HG02840 (cell line): ENCODE data around the gene NCOR2.

Source experiments
- ATAC-seq: cut with Tn5 transposase; IDR thresholded peaks from one replicate; pipeline ENCODE4 v1.9.1; 2021; ENCODE audit warnings: mild to moderate bottlenecking, moderate library complexity, moderate number of reproducible peaks; ENCODE audit not compliant: unreplicated experiment, low FRiP score

Gene NCOR2

DNA sequence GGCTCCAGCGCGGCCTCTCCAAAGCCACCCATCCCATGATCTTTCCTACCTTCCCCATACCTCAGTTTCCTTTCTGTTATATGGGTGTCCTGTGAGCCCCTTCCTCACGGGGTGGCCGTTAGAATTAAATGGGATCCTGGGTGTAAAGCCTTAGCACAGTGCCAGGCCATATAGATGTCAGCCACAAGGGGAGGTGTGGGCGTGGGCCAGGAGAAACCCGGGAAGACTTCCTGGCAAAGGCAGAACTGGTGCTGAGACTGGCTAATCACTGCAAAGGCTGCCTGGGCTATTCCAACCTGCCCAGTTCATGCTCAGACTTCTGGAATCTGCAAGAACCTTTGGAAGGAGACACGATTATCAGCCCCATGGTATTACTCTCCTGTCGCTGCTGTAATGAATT, 11.0 kb upstream of the NCOR2 start:
- no peak for ATAC-seq

DNA sequence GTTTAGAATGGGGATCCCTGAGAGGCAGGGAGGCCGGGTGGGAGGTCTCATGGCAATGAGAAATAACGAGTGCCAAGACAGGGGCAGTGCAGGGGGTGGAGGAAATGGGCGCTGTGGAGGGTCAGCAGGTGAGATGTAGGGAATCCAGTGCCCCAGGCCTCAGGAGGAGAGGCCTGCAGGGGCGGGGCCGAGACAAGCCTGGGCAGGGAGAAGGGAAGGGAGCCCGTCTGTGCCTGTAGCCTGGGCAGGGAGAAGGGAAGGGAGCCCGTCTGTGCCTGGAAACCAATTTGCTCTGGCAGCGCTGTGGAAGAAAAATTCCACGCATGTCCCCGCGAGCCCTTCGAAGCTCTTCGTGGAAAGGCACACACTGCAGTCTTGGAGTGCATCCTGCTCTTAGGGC, 10.6 kb upstream of the NCOR2 start:
- no peak for ATAC-seq

DNA sequence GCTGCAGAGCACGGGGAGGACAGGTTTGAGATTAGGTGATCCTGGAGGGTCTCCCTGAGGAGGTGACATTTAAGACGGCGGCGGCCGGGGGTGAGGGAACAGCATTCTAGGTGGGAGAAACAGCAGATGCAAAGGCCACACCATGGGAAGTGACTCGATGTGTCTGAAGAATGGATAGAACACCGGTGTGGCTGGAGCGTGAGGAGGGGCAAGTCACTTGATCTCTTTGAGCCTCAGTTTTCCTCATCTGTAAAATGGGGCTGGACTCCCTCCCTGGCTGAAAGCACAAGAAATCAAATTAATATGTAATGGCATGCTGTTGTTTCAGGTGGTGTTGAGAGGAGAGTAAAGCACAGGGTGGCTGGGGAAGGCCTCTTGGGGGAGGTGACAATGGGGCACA, 10.0 kb upstream of the NCOR2 start:
- ATAC-seq, result no peak

DNA sequence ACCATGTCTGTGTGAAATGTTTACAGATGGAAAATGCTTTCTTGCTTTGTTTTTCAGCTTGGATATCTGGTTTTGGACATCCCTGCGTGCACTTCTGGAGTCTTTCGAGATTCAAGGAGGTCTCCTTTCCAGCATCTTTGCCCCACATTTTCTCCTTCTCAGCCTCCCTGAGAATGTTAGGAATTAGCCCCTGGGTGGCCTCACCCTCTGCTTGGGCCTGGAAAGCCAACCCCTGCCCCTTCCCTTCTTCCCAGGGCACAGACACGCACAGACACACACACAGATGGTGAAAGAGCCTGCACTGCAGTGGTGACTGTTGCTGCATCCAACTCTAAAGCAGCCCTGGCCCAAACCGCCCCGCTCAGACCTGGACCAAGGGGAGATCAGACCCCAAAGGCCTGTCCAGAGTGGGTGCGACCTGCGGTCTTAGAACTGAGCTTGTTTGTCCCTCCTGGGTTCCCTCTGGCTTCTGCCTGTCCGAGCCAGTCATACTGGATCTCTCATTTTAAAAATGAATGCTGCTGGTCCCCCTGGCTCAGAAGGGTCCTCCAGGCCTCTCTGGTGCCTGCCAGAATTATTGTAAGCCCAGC, 8.7 kb upstream of the NCOR2 start:
- no peak for ATAC-seq

DNA sequence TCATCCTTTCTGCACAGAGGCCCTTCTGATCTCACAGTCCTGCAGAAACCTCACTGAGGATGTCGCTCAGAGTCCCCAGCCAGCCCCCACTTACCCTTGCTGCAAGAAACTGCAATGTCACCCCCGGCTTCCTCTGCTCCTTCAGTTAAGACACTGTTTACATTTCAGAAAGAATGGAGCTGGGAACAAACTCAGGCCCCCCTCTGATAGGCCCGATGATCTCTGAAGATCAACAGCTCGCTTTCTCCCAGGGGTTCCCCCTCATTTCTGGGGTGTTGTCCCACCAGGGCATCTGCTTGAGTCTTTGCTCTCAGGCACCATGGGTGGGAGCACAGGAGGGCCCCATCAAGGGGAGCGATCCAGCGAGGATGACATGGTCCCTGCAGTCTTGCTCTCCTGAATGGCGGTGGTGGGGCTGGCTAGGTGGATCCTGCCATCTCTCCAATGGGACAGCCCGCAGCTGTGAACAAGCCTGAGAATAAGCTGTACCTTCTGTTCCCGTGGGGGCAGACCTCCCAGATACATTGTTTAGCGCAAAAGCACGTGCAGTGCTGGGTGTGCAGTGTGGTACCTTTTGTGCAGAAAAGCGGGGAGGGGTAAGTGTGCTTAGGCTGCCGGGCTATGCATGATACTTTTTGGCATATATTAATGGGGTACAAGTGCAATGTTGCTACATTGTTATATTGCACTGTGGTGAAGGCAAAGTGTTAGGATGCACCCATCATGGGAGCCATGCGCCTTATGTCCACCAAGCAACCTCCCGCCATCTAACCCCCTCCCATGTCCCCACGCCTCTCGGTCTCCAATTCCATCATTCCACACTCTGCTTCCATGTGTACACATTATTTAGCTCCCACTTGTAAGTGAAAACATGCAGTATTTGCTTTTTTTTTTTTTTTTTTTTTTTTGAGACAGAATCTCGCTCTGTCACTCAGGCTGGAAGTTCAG, 6.7 kb upstream of the NCOR2 start:
- no peak for ATAC-seq

DNA sequence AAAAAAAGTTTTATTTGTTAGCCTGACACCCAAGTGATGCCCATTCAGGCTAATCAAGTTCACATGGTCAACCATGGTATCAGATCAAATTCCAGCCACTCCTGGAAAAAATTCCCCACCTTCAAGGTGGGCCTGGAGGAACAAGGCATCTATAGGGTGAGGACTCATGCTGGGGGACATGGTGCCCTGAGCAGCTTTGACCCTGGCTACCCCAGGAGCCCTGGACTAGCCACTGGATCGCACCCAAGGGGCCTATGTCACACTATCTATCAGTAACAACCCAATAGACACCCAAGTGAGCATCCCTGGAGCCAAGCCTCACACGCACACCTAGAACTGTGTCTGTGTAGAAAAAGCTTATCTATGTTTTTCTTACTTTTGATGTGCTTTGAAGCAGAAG, 4.1 kb upstream of the NCOR2 start:
- no peak for ATAC-seq

DNA sequence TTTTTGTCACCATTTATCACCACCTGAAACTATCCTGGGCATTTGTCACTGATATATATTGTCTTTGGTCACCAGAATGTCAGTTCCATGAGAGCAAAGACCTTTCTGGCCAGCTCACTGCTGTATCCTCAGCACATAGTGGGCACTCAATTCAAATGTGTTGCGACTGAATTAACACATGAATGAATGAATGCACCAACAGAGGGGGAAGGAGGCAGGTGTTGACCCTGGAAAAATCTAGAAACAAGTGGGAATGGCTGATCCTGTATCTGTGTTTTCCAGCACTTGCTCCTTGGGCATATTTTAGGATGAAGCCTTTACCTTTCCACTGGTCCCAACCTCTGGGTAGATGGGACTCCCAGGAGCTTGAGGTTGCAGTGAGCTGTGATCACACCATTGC, 3.4 kb upstream of the NCOR2 start:
- no peak for ATAC-seq

DNA sequence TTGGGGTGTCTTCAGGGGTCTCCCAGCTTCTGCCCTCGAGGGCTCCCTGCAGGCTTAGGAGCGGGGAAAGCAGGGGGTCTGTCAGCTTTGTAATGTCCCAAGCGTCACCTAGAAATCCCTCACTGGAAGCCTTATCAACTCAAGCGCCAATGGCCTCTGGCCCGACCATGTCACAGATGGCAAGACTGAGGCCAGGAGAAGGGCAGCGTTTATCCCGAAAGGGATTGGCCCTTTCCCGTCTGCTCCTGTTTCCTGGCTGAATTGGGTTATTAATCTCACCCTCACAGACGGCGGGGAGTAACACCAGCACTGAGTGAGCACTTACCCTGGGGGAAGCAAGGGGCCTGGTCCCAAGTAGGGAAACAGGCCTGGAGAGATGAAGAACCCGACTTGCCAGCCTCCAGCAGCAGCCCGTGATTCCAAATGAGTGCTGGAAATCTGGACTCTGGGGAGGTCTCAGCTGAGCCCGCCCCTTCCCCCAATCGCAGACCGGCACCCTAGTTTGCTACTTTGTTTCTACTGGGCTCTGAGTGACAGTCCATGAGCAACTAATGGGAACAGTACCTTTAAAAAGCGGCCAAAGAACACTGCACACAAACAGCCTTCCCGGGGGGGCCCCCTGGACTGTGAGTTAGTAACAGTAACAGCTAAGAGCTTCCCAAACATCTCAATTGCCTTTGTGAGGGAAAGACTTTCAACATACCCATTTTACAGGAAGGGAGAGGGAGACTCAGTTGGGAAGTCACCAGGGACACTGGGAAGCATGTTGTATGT, 2.1 kb upstream of the NCOR2 start:
- no peak for ATAC-seq

DNA sequence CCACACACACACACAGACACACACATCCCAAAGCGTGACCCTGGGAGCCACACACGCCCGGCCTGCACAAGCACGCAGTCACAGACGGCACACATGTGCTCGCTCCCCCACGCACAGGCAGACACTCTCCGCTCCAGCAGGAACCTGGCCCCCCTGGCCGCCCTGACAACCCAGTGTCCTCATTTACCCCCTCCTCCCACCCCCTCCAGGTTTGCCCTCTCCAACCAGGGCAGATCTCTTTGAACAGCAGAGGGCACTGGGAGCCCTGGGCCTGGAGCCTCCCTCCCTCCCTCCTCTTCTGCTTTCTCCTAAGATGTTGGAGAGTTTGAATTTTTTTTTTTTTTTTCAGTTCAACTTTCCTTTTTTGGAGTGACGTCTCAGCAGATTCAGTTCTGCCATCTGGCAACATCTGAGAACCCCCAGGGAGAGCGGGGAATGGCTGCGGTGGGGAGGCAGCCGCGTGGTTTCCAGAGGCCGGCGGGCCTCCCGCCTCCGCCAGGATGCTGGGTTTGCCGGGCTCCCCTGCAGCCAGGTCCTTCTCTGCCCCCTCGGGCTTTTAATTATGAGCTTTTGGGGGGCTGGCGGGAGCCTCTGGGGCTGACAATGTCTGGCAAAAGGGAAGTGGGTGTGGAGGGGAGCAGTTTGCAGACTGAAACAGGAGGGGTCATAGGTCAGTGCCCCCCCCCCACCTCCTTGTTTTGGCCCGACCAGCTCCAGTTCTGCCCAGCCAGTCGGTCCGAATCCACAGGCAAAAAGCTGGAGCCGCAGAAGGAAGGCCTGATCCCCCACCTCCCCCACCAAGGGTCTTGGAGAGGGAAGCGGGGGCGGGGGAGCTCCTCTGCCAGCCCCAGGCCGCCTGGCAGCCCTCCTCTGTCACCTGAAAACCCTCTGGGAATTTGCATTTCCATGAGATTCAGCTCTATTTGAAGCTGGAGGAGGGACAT, 1.3 kb upstream of the NCOR2 start:
- no peak for ATAC-seq

DNA sequence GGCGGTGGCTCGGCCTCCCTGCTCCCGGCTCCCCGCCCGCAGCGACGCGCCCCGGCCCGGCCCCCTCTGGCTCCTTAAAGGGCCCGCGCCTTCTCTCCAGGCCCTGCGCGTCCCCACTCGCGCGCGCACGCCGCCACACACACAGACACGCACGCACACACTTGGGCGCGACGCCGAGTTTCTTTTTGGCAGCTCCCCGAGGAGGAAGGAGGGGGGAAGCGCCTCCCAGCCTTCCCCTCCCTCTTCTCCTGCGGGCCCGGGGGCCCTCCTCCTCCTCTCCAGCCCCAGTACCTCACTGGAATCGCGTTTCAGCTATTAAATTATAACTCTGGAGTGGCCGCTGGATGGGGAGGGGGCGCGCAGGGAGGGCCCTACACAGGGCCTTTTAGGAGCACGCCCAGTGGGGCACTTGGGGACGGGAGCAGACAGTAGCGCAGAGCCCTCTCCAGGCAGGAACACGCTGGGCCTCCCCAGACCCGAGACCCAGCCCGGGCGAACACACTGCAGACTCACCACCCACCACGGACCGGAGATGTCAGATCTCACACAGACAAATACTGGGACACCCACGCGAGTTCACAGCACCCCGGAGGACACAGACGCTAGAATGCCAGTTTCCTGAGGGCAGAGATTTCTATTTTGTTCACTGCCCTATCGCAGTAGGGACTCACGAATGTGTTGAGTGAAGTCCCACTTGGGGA, 411 bp upstream of the NCOR2 start:
- peak; percentile 47 for ATAC-seq

DNA sequence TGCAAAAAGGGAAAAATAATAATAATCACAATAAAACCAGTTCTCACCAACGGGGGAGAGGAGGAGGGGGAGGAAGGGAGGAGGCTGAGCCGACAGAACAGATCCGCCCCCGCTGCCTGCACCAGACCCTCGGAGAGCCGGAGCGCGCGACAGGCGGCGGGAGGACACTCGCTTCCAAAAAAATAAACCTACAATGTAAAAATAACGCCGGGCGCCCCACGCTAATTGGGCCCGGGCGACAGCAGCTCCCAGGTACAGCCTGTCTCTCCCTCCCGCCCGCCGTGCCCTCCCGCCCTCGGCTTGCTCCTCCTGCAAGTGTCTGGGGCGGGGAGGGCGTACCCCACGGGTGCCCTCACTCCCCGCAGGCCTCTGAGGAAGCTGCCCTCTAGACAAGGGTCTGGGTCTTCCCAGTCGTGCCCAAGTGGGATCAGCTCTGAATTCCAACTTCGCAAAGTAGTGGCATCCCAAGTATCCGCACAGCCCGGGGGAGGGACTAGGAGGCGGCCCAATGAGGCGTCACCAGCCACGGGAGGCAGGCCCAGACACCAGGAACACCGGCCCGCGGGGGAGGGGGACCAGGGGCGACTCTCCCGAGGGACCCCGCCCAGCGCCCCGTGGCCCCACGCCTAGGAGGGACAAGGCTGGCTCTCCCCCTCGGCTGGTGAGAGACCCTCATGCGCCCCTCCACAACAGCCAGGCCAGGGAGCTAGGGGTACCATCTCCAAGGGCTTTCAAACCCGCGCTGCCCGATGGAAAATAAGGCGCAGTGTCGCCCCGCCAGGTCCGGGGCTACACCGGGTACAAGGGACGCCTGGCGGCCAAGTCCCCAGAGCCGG, 1.0 kb downstream of the NCOR2 start:
- ATAC-seq, result peak; percentile 48

DNA sequence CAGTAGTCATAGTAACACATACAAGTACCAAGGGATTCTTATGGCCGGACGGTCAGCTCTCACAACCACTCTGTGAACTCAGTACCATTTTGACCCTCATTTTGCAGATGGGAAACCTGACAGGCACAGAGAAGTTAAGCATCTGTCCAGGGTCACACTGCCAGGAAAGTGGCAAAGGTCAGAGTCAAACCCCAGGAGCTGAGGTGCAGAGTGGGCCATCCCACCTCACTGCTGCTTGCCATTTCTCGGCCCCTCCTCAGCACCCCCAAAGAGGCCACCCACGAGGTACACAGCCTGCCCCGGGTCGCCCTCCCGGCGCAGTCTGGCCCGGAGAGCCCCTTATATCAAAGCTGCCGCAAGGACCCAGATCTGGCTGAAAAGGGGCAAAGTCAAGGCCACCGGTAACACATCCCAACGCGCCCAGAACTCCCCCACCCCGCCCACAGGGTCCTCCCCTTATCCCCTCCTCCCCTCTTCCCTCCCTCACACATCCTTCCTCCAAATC, 1.7 kb downstream of the NCOR2 start:
- no peak for ATAC-seq

DNA sequence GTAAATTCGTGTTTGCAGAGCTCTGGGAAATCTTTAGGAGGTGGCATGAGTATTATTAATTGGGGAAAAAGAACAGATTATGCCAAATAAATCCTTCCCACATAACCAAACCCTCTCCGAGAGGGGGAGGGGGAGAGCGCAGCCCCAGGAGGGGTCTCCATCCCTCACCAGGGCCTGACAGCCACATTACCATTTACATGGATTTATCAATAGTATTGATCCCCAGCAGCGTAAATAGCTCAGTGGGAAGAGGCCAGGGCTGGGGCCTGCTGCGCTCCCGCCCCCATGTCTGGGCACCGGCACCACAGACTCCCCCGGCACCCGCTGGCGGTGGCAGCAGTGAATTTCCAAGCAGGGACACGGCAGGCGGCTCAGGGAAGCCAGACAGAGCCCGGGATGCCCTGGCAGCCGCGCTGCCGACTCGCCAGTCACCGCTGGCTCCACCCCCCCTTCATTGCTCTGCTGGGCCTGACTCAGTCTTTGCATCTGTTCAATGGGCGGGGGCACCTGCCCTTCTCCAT, 2.4 kb downstream of the NCOR2 start:
- no peak for ATAC-seq

DNA sequence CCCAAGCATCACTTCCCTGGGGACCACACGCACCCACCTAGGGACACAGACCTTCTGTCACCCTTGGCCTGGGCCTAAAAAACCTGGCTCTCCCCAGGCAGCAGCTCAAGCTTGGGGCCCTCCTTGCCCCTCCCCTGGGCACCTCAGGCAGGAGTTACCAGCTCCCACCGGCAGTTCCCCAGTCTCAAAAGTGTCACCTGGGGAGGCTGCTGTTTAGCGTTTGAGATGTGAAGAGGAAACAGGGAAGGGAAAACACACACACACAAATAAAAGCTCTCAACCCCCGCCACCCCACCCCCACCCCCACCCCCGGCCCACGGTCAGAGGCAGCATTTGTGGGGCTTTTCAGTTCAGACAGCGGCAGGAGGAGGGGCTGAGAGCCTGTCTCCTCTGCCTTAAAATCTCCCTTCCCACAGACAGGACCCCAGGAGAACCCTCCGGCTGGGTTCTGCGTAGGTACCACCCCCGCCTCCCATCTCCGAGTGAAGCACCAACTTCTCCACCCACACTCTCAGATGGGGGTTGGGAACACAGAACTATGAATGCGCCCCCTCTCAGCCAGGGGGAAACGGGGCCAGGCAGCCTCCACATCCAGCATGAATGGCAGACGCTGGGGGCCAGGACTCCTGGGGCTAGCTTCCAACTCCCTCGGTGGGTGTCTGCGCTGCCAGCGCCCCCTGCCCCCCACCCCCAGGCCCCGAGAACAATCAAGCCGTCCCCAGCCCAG, 3.0 kb downstream of the NCOR2 start:
- no peak for ATAC-seq

DNA sequence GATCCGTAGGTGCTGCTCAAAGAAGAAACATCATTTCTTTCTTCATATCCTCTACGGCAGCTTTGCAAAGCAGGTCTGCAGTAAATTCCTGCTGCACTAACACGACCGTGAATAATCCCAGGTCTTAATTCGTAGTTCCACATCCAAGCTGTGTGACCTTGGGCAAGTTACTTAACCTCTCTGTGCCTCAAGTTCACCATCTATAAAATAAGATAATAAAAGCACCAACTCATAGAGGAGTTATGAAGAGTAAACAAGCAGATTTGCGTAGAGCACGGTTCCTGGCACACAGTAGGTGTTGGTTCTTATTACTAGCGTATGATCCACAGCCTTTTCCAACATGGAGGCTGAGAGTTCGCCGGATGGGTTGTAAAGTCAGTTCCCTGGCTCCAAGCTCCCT, 3.6 kb downstream of the NCOR2 start:
- ATAC-seq, result no peak

DNA sequence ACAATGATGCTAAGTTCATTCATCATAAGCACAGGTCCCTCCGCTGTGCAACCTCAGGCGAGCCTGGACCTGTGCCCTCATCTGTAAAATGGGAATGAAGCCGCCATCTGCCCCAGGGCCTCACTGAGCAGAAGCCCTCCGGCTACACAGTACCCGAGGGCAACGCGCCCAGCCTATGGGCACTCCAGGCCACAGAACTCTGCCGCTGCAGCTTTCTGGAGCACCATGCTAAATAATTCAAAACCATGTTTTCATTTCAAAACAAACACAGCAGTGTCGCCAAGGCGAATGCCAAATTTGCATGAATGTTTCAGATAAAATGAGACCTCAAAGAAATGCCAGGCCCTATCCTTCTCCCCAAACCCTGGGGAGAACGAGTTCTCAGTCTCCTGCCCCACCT, 4.0 kb downstream of the NCOR2 start:
- no peak for ATAC-seq

DNA sequence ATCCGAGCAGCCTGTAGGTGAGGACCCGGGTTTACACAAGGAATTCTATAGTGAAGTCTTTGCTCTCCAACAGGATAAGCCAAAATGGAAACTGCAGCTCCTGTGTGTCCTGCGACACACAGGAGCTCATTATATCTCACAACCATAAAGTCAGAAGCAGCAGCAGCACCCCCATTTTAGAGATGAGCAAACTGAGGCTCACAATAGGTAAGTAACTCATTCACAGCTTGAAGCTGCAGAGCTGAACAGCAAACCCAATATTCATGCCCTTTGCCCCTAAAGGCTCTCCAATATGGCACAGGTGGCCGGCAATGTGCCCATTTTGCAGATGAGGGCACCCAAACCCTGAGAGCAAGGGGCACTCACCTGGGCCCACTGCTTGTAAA, 4.6 kb downstream of the NCOR2 start:
- no peak for ATAC-seq
